Measurements from ENCODE around the gene CLN5. TPM values are rescaled to one million over a fixed set of nuclear protein-coding genes. Genes with fewer than 3 reads are reported as not detected.

The CLN5 gene
- total and polyA plus RNA-seq, 2 donors (not counting 3 experiments of a cell fraction or from before 2014, with no cell fraction given), result 16.5 to 22.7 TPM

DNA sequence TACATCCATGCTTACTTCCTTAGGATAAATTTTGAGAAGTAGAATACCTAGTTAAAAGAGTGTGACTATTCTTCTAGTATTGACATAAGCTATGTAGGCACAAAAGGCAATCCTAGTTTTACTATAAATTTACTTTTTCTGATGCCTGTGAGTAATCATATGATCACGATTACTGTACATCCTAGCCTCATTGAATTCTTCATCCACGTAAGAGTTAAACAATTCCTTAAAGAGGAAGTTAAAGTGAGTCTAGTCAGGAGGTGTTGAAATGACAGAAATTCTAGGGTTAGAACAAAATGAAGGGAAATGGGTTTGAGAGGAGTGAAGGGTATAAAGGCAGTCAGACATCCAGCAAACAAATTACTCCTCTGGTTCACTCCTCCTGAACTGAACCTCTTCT lies 43.7 kb upstream of the CLN5 start, which contains the start of gene ACOD1:
Gene ACOD1, plus strand, starts transcription at position 363 of the 400 bp plus-strand sequence. CDS start 48 bp downstream, outside the sequence.
- H3K9me3 ChIP-seq (replicated peaks; ENCODE audit: control insufficient read depth, insufficient read depth, low read length), result no peaks in the 10 kb centered on the region
- H3K9me1 ChIP-seq (replicated peaks; ENCODE audit: control insufficient read depth, extremely low read depth, insufficient read depth, low read length), result no peaks in the 10 kb centered on the region
- TF ChIP-seq FOS (IDR thresholded peaks at IDR 0.05; ENCODE audit: borderline replicate concordance, insufficient read depth, low read length) (peak; percentile 38), GATA2 (IDR thresholded peaks at IDR 0.05; ENCODE audit: insufficient read depth, insufficient read length, low read depth, low read length) (no peak)
- no TSS peak for BruUV-seq (replicated peaks)
- dilution Hi-C loops (cut with MboI; ENCODE audit: extremely low pct_ligation_motif_present, low sequenced_read_pairs), result no loop called here
- no peak for DNase-seq (ENCODE audit: low read depth, low spot score)
- no peaks in the 10 kb centered on the region for H3K79me2 ChIP-seq (ENCODE audit: control insufficient read depth, insufficient read depth, low read length)
- ChIA-PET CTCF (no interaction called here), POLR2A (no interaction called here)
- H3K4me3 ChIP-seq (replicated peaks in 1 of 3; ENCODE audit: insufficient read depth in 1 of 3, low read depth in 1 of 3, low read length in 3 of 3), result no peak within 1 kb of the TSS
- H3K4me2 ChIP-seq (ENCODE audit: insufficient read depth, low read length), result no peak within 1 kb of the TSS
- H3K4me1 ChIP-seq (ENCODE audit: control insufficient read depth, extremely low read depth, insufficient read depth, low read length), result no peaks in the 10 kb centered on the region
- H4K20me1 ChIP-seq (replicated peaks; ENCODE audit: control insufficient read depth, extremely low read depth, insufficient read depth, low read length), result no peaks in the 10 kb centered on the region
- H3K27ac ChIP-seq (ENCODE audit: insufficient read depth, low read depth, low read length), result no peak within 1 kb of the TSS
- H3K36me3 ChIP-seq (ENCODE audit: control insufficient read depth in 2 of 2, extremely low read depth in 1 of 2, insufficient read depth in 2 of 2, low read length in 2 of 2), result no peaks in the 10 kb centered on the region
- intact Hi-C loops (cut with micrococcal nuclease), result no loop called here
- no peak within 1 kb of the TSS for H2AFZ ChIP-seq (ENCODE audit: low read depth, low read length)
- peaks cover 0 to 1% of the 10 kb centered on the region in 2 experiments for H3K27me3 ChIP-seq (ENCODE audit: control insufficient read depth in 2 of 2, insufficient read depth in 2 of 2, low read length in 2 of 2)
- FAIRE-seq, result no peak
- no peak within 1 kb of the TSS for H3K9ac ChIP-seq (replicated peaks; ENCODE audit: extremely low read depth, insufficient read depth, low read length)

DNA sequence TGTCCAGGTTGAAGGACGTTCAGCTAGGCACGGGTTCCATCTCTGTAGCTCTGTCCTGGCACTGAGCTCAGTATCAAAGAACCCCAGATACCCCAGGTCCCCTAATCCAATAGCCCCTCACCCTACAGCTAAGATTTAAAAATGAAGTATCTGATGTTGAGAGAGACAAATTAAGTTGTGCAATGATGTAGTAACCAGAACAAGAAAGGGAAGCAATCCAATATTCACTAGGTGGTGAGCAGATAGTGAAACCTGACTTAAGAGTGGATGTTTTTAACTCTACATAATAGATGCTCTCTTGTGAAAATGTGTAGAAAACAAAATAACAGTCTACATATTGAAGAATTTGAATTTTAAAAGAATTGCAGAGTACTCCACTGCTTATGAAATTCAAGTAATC lies 41.8 kb upstream of the CLN5 start:
- Histone ChIP-seq H3K9me3 (replicated peaks; ENCODE audit: control insufficient read depth, insufficient read depth, low read length) (no peaks in the 10 kb centered on the region), H3K79me2 (ENCODE audit: control insufficient read depth, insufficient read depth, low read length) (no peaks in the 10 kb centered on the region), H3K27me3 (ENCODE audit: control insufficient read depth in 2 of 2, insufficient read depth in 2 of 2, low read length in 2 of 2) (peaks cover 0 to 3% of the 10 kb centered on the region in 2 experiments), H3K36me3 (ENCODE audit: control insufficient read depth in 2 of 2, extremely low read depth in 1 of 2, insufficient read depth in 2 of 2, low read length in 2 of 2) (no peaks in the 10 kb centered on the region), H3K4me1 (ENCODE audit: control insufficient read depth, extremely low read depth, insufficient read depth, low read length) (no peaks in the 10 kb centered on the region), H2AFZ (ENCODE audit: low read depth, low read length) (no peak overlapping the region), H3K27ac (ENCODE audit: insufficient read depth, low read depth, low read length) (no peak overlapping the region), H3K4me3 (replicated peaks in 1 of 3; ENCODE audit: insufficient read depth in 1 of 3, low read depth in 1 of 3, low read length in 3 of 3) (no peak overlapping the region), H3K9ac (replicated peaks; ENCODE audit: extremely low read depth, insufficient read depth, low read length) (no peak overlapping the region), H3K9me1 (replicated peaks; ENCODE audit: control insufficient read depth, extremely low read depth, insufficient read depth, low read length) (no peaks in the 10 kb centered on the region), H4K20me1 (replicated peaks; ENCODE audit: control insufficient read depth, extremely low read depth, insufficient read depth, low read length) (no peaks in the 10 kb centered on the region), H3K4me2 (ENCODE audit: insufficient read depth, low read length) (no peak overlapping the region)
- intact Hi-C loops (cut with micrococcal nuclease), result no loop called here
- TF ChIP-seq POLR2A (IDR thresholded peaks at IDR 0.05; ENCODE audit: low read depth, low read length) (no peak), GATA2 (IDR thresholded peaks at IDR 0.05; ENCODE audit: insufficient read depth, insufficient read length, low read depth, low read length) (no peak), MYC (IDR thresholded peaks at IDR 0.05; ENCODE audit: low read depth, low read length) (no peak), CTCF (IDR thresholded peaks at IDR 0.05; ENCODE audit: extremely low read depth in 1 of 2, insufficient read depth in 1 of 2, low read depth in 1 of 2, low read length in 2 of 2) (no peak), EZH2 (IDR thresholded peaks at IDR 0.05; ENCODE audit: borderline replicate concordance, low read depth, low read length, severe bottlenecking) (no peak), POLR2AphosphoS5 (IDR thresholded peaks at IDR 0.05; ENCODE audit: insufficient read depth, low read depth, low read length) (no peak), FOS (IDR thresholded peaks at IDR 0.05; ENCODE audit: borderline replicate concordance, insufficient read depth, low read length) (no peak), JUN (IDR thresholded peaks at IDR 0.05; ENCODE audit: borderline replicate concordance, insufficient read depth, insufficient read length, low read depth) (no peak)
- TF ChIP-seq, protein P1, sequence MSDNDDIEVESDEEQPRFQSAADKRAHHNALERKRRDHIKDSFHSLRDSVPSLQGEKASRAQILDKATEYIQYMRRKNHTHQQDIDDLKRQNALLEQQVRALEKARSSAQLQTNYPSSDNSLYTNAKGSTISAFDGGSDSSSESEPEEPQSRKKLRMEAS (IDR thresholded peaks at IDR 0.05; ENCODE audit: insufficient read depth, insufficient read length), result no peak
- POLR2A ChIA-PET, result no interaction called here
- DNase-seq (ENCODE audit: low read depth, low spot score) (no peak), FAIRE-seq (no peak)
- CTCF ChIA-PET, result no interaction called here
- BruUV-seq (replicated peaks), result no TSS peak
- dilution Hi-C loops (cut with MboI; ENCODE audit: extremely low pct_ligation_motif_present, low sequenced_read_pairs), result no loop called here
